Measurements from ENCODE around the gene LIPC. TPM values are rescaled to one million over a fixed set of nuclear protein-coding genes. Genes with fewer than 3 reads are reported as not detected.

LIPC gene
- polyA plus RNA-seq, 1 donor (not counting 4 experiments of a cell fraction or from before 2014, with no cell fraction given), result not detected

DNA sequence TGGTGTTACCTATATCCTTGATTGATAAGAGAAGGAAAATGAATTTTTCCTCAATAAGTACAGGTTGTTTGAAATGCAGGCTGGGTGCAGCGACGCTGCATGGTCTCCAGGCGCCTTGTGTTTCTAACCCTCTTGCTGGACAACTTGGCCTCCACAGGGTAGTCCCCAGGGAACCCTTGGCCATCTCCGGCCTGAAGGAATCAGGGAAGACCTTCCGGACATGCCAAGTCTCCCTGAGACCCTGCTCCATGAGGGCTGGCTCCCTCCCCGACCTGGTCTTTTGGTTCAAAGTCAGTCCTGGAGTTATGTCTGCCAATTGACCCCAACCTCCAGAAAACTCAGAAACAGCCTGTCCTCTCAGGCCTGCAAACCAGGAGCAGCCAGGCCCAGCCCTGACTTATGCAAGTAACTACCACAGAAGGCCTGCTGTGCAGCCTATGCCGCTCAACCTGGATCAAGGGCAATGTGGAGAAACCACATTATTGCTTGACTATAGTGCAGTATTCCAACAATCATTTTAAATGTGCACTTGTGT is 98.3 kb downstream of the LIPC start:
- no peak overlapping the region for H3K4me2 ChIP-seq (ENCODE audit: control insufficient read depth, extremely low read depth, insufficient read depth, low read depth, low read length)
- H3K4me1 ChIP-seq (ENCODE audit: control insufficient read depth, extremely low read depth, insufficient read depth, low read length), result peaks cover 3% of the 10 kb centered on the region
- no peak overlapping the region for H3K4me3 ChIP-seq (ENCODE audit: control insufficient read depth in 2 of 3, extremely low read depth in 1 of 3, insufficient read depth in 2 of 3, low read depth in 1 of 3, low read length in 3 of 3)
- no peaks in the 10 kb centered on the region for H4K20me1 ChIP-seq (ENCODE audit: control insufficient read depth, extremely low read depth, insufficient read depth, low read length)
- no peak overlapping the region for H3K27ac ChIP-seq (ENCODE audit: control insufficient read depth, insufficient read depth, low read length)
- no peaks in the 10 kb centered on the region for H3K27me3 ChIP-seq (ENCODE audit: control insufficient read depth, extremely low read depth, insufficient read depth, low read length)
- no peak overlapping the region for H2AFZ ChIP-seq (ENCODE audit: control insufficient read depth, low read length)
- no peaks in the 10 kb centered on the region for H3K9me1 ChIP-seq (ENCODE audit: control insufficient read depth, extremely low read depth, insufficient read depth, low read length)
- TF ChIP-seq EZH2 (IDR thresholded peaks at IDR 0.05; ENCODE audit: low read length) (no peak), CTCF (optimal IDR thresholded peaks at IDR 0.05 in 1 of 3, IDR thresholded peaks at IDR 0.05 in 1 of 3, conservative IDR thresholded peaks at IDR 0.05 in 1 of 3; ENCODE audit: extremely low read depth in 1 of 3, insufficient read depth in 2 of 3, low read length in 3 of 3) (no peak)
- dilution Hi-C loops (cut with MboI; ENCODE audit: extremely low pct_ligation_motif_present, low sequenced_read_pairs), result no loop called here
- no peak overlapping the region for H3K9ac ChIP-seq (ENCODE audit: control insufficient read depth, extremely low read depth, insufficient read depth, low read length)
- no peak for DNase-seq (ENCODE audit: low read depth, low spot score)
- no peaks in the 10 kb centered on the region for H3K36me3 ChIP-seq (ENCODE audit: control insufficient read depth in 2 of 2, extremely low read depth in 1 of 2, insufficient read depth in 2 of 2, low read length in 2 of 2)
- no peaks in the 10 kb centered on the region for H3K79me2 ChIP-seq (ENCODE audit: control insufficient read depth, insufficient read depth, low read length)
- H3K9me3 ChIP-seq (ENCODE audit: control insufficient read depth, low read depth, low read length), result no peaks in the 10 kb centered on the region
- no peak for FAIRE-seq

GRCh38 chr15:58532126-58532525 is 100.3 kb downstream of the LIPC start:
- H3K27ac ChIP-seq (ENCODE audit: control insufficient read depth, insufficient read depth, low read length), result no peak overlapping the region
- H3K36me3 ChIP-seq (ENCODE audit: control insufficient read depth in 2 of 2, extremely low read depth in 1 of 2, insufficient read depth in 2 of 2, low read length in 2 of 2), result no peaks in the 10 kb centered on the region
- DNase-seq (ENCODE audit: low read depth, low spot score) (no peak), FAIRE-seq (no peak)
- H3K79me2 ChIP-seq (ENCODE audit: control insufficient read depth, insufficient read depth, low read length), result no peaks in the 10 kb centered on the region
- H3K4me3 ChIP-seq (ENCODE audit: control insufficient read depth in 2 of 3, extremely low read depth in 1 of 3, insufficient read depth in 2 of 3, low read depth in 1 of 3, low read length in 3 of 3), result no peak overlapping the region
- H3K4me2 ChIP-seq (ENCODE audit: control insufficient read depth, extremely low read depth, insufficient read depth, low read depth, low read length), result no peak overlapping the region
- TF ChIP-seq EZH2 (IDR thresholded peaks at IDR 0.05; ENCODE audit: low read length), result no peak
- TF ChIP-seq CTCF (optimal IDR thresholded peaks at IDR 0.05 in 1 of 3, IDR thresholded peaks at IDR 0.05 in 1 of 3, conservative IDR thresholded peaks at IDR 0.05 in 1 of 3; ENCODE audit: extremely low read depth in 1 of 3, insufficient read depth in 2 of 3, low read length in 3 of 3), result no peak
- no peak overlapping the region for H3K9ac ChIP-seq (ENCODE audit: control insufficient read depth, extremely low read depth, insufficient read depth, low read length)
- no peaks in the 10 kb centered on the region for H4K20me1 ChIP-seq (ENCODE audit: control insufficient read depth, extremely low read depth, insufficient read depth, low read length)
- H3K9me1 ChIP-seq (ENCODE audit: control insufficient read depth, extremely low read depth, insufficient read depth, low read length), result no peaks in the 10 kb centered on the region
- no peaks in the 10 kb centered on the region for H3K9me3 ChIP-seq (ENCODE audit: control insufficient read depth, low read depth, low read length)
- H3K27me3 ChIP-seq (ENCODE audit: control insufficient read depth, extremely low read depth, insufficient read depth, low read length), result no peaks in the 10 kb centered on the region
- peaks cover 3% of the 10 kb centered on the region for H3K4me1 ChIP-seq (ENCODE audit: control insufficient read depth, extremely low read depth, insufficient read depth, low read length)
- dilution Hi-C loops (cut with MboI; ENCODE audit: extremely low pct_ligation_motif_present, low sequenced_read_pairs), result no loop called here
- H2AFZ ChIP-seq (ENCODE audit: control insufficient read depth, low read length), result no peak overlapping the region
